Stimulated activated naive B cell treated with anti-CD40 and anti-IgM and Interleukin-4, amounts not matched to agents 10 μg/mL and 1 μg/mL and 100 μg/mL, for 72 hours (primary cell): ENCODE measurements around the gene STAP1.
"Not testable (repeated sequence)": the region's sequence is repeated elsewhere in the genome, so short reads cannot be mapped to it uniquely, and the experiment has no call there.

Experiments used
- ATAC-seq, 2 donors: fragments of 150-1000 bp; cut with Tn5 transposase; replicated peaks; 2 replicates each; pipeline ENCODE4 v1.10.0; 2021; ENCODE audit warnings: moderate library complexity in 1 of 2
- DNase-seq: peaks from one replicate; pipeline ENCODE4 v3.0.0; 2021
- H3K27ac Mint-ChIP-seq: one replicate; pipeline ENCODE4 v1.8.0; 2022; ENCODE audit warnings: mild to moderate bottlenecking, mixed read lengths
- H3K27me3 Mint-ChIP-seq, 2 donors: one replicate each; pipeline ENCODE4 v1.8.0; 2022; ENCODE audit warnings: mixed read lengths in 2 of 2
- H3K36me3 Mint-ChIP-seq, 2 donors: one replicate each; pipeline ENCODE4 v1.8.0; 2022; ENCODE audit warnings: mixed read lengths in 2 of 2, mild to moderate bottlenecking in 1 of 2
- H3K4me1 Mint-ChIP-seq, 2 donors: one replicate each; pipeline ENCODE4 v1.8.0; 2022; ENCODE audit warnings: mixed read lengths in 2 of 2, mild to moderate bottlenecking in 1 of 2
- H3K4me3 Mint-ChIP-seq, 2 donors: one replicate each; pipeline ENCODE4 v1.8.0; 2022; ENCODE audit warnings: mild to moderate bottlenecking in 2 of 2, mixed read lengths in 2 of 2, moderate library complexity in 1 of 2
- H3K9me3 Mint-ChIP-seq, 2 donors: one replicate each; pipeline ENCODE4 v1.8.0; 2022; ENCODE audit warnings: mixed read lengths in 2 of 2, mild to moderate bottlenecking in 1 of 2

STAP1 gene

GRCh38 chr4:67558493-67558892 is at the start of gene STAP1:
Gene STAP1 (plus strand): TSS chr4:67558727. CDS start chr4:67558810, 83 bp downstream.
- peak; percentile 51 for DNase-seq

GRCh38 chr4:67512501-67512900 is 46.0 kb upstream of the STAP1 start:
- no peaks in the 10 kb centered on the region for H3K27me3 Mint-ChIP-seq
- peaks cover 19 to 40% of the 10 kb centered on the region in 2 donors for H3K36me3 Mint-ChIP-seq
- peaks cover 8 to 9% of the 10 kb centered on the region in 2 donors for H3K4me1 Mint-ChIP-seq
- DNase-seq (no peak), ATAC-seq (no peak)
- H3K4me3 Mint-ChIP-seq = no peak overlapping the region
- no peak overlapping the region for H3K27ac Mint-ChIP-seq
- H3K9me3 Mint-ChIP-seq = no peaks in the 10 kb centered on the region

More at GRCh38 chr4:67558493-67558892, at the start of gene STAP1:
- Mint-ChIP-seq H3K27ac (peak within 1 kb of the TSS; percentile 98), H3K4me3 (peak within 1 kb of the TSS; percentile 91 to 93), H3K4me1 (peaks cover 34 to 68% of the 10 kb centered on the region in 2 donors), H3K9me3 (peaks cover 0 to 2% of the 10 kb centered on the region in 2 donors), H3K36me3 (peaks cover 14 to 29% of the 10 kb centered on the region in 2 donors), H3K27me3 (no peaks in the 10 kb centered on the region)
- ATAC-seq = peak; percentile 82 to 84

GRCh38 chr4:67520141-67520540 is 38.4 kb upstream of the STAP1 start:
- H3K9me3 Mint-ChIP-seq = peaks cover 0 to 2% of the 10 kb centered on the region in 2 donors
- no peak for ATAC-seq
- H3K36me3 Mint-ChIP-seq = peaks cover 24 to 37% of the 10 kb centered on the region in 2 donors
- DNase-seq = no peak
- no peak overlapping the region for H3K4me3 Mint-ChIP-seq
- H3K27ac Mint-ChIP-seq = peak overlapping the region; percentile 16
- no peaks in the 10 kb centered on the region for H3K27me3 Mint-ChIP-seq
- H3K4me1 Mint-ChIP-seq = peaks cover 16 to 47% of the 10 kb centered on the region in 2 donors

- Mint-ChIP-seq H3K27me3 (no peaks in the 10 kb centered on the region), H3K27ac (no peak overlapping the region), H3K9me3 (peaks cover 2 to 5% of the 10 kb centered on the region in 2 donors), H3K4me1 (peaks cover 23 to 60% of the 10 kb centered on the region in 2 donors), H3K4me3 (no peak overlapping the region), H3K36me3 (peaks cover 33 to 48% of the 10 kb centered on the region in 2 donors)
- ATAC-seq (no peak), DNase-seq (no peak)
Observed at GRCh38 chr4:67521506-67521905, 37.0 kb upstream of the STAP1 start.

- Mint-ChIP-seq H3K27ac (no peak overlapping the region), H3K27me3 (no peaks in the 10 kb centered on the region), H3K36me3 (peaks cover 35 to 54% of the 10 kb centered on the region in 2 donors), H3K4me3 (no peak overlapping the region), H3K4me1 (peaks cover 29 to 66% of the 10 kb centered on the region in 2 donors), H3K9me3 (peaks cover 2 to 5% of the 10 kb centered on the region in 2 donors)
- DNase-seq (no peak), ATAC-seq (no peak)
Observed at GRCh38 chr4:67522230-67522629, 36.3 kb upstream of the STAP1 start.

GRCh38 chr4:67522851-67523671 is 35.5 kb upstream of the STAP1 start:
- ATAC-seq (no peak), DNase-seq (no peak)
- Mint-ChIP-seq H3K27ac (no peak overlapping the region), H3K36me3 (peaks cover 35 to 54% of the 10 kb centered on the region in 2 donors), H3K4me3 (no peak overlapping the region), H3K9me3 (peaks cover 2 to 5% of the 10 kb centered on the region in 2 donors), H3K27me3 (no peaks in the 10 kb centered on the region), H3K4me1 (peaks cover 29 to 66% of the 10 kb centered on the region in 2 donors)

- ATAC-seq, H3K9me3 Mint-ChIP-seq, H3K27me3 Mint-ChIP-seq, H3K4me3 Mint-ChIP-seq, H3K27ac Mint-ChIP-seq, DNase-seq: not testable (repeated sequence)
- Mint-ChIP-seq H3K4me1 (peaks cover 31 to 71% of the 10 kb centered on the region in 2 donors), H3K36me3 (peaks cover 41 to 56% of the 10 kb centered on the region in 2 donors)
Observed at GRCh38 chr4:67524140-67524539, 34.4 kb upstream of the STAP1 start.

- Mint-ChIP-seq H3K4me3 (no peak overlapping the region), H3K27ac (no peak overlapping the region), H3K27me3 (no peaks in the 10 kb centered on the region), H3K9me3 (peaks cover 4 to 5% of the 10 kb centered on the region in 2 donors), H3K36me3 (peaks cover 51 to 69% of the 10 kb centered on the region in 2 donors), H3K4me1 (peaks cover 13 to 28% of the 10 kb centered on the region in 2 donors)
- ATAC-seq (no peak), DNase-seq (no peak)
Observed at GRCh38 chr4:67531379-67531962, 27.1 kb upstream of the STAP1 start.

- H3K4me3 Mint-ChIP-seq, H3K27ac Mint-ChIP-seq, DNase-seq, ATAC-seq, H3K27me3 Mint-ChIP-seq, H3K9me3 Mint-ChIP-seq: not testable (repeated sequence)
- Mint-ChIP-seq H3K4me1 (peaks cover 7 to 22% of the 10 kb centered on the region in 2 donors), H3K36me3 (peaks cover 51 to 65% of the 10 kb centered on the region in 2 donors)
Observed at GRCh38 chr4:67532397-67532796, 26.1 kb upstream of the STAP1 start.

- peaks cover 4 to 5% of the 10 kb centered on the region in 2 donors for H3K9me3 Mint-ChIP-seq
- H3K4me3 Mint-ChIP-seq = no peak overlapping the region
- peaks cover 7 to 22% of the 10 kb centered on the region in 2 donors for H3K4me1 Mint-ChIP-seq
- DNase-seq (no peak), ATAC-seq (no peak)
- H3K27ac Mint-ChIP-seq = no peak overlapping the region
- H3K36me3 Mint-ChIP-seq = peaks cover 53 to 67% of the 10 kb centered on the region in 2 donors
- no peaks in the 10 kb centered on the region for H3K27me3 Mint-ChIP-seq
Observed at GRCh38 chr4:67533112-67533511, 25.4 kb upstream of the STAP1 start.

GRCh38 chr4:67535280-67535840 is 23.2 kb upstream of the STAP1 start:
- H3K4me1 Mint-ChIP-seq = peaks cover 5 to 17% of the 10 kb centered on the region in 2 donors
- H3K36me3 Mint-ChIP-seq = peaks cover 51 to 62% of the 10 kb centered on the region in 2 donors
- no peak overlapping the region for H3K27ac Mint-ChIP-seq
- no peaks in the 10 kb centered on the region for H3K27me3 Mint-ChIP-seq
- H3K4me3 Mint-ChIP-seq = no peak overlapping the region
- DNase-seq = no peak
- H3K9me3 Mint-ChIP-seq = peaks cover 4 to 5% of the 10 kb centered on the region in 2 donors
- no peak for ATAC-seq

GRCh38 chr4:67539830-67540229 is 18.7 kb upstream of the STAP1 start:
- H3K4me3 Mint-ChIP-seq = no peak overlapping the region
- no peaks in the 10 kb centered on the region for H3K27me3 Mint-ChIP-seq
- peaks cover 11 to 40% of the 10 kb centered on the region in 2 donors for H3K4me1 Mint-ChIP-seq
- H3K27ac Mint-ChIP-seq = peak overlapping the region; percentile 42
- H3K9me3 Mint-ChIP-seq = no peaks in the 10 kb centered on the region
- peaks cover 27 to 38% of the 10 kb centered on the region in 2 donors for H3K36me3 Mint-ChIP-seq
- ATAC-seq (no peak), DNase-seq (no peak)

GRCh38 chr4:67542076-67542475 is 16.5 kb upstream of the STAP1 start:
- Mint-ChIP-seq H3K4me1 (peaks cover 8 to 27% of the 10 kb centered on the region in 2 donors), H3K27ac (no peak overlapping the region)
- no peak for ATAC-seq

More at GRCh38 chr4:67542076-67542475, 16.5 kb upstream of the STAP1 start:
- no peak overlapping the region for H3K4me3 Mint-ChIP-seq
- no peak for DNase-seq
- peaks cover 16 to 28% of the 10 kb centered on the region in 2 donors for H3K36me3 Mint-ChIP-seq
- no peaks in the 10 kb centered on the region for H3K9me3 Mint-ChIP-seq
- no peaks in the 10 kb centered on the region for H3K27me3 Mint-ChIP-seq
